PC-9 (cell line): Measurements from ENCODE around the gene PHKG2.

Experiments used
- EZH2 ChIP-seq: fragments of 200-600 bp; sonication (generic); IDR thresholded peaks from 2 replicates; pipeline ENCODE4 v1.8.0; 2017; ENCODE audit warnings: antibody characterized with exemption, low read depth
- TF ChIP-seq, protein P1 (sequence below): fragments of 200-600 bp; sonication (generic); conservative IDR thresholded peaks from 2 replicates; pipeline ENCODE4 v1.6.1; 2017; ENCODE audit warnings: mixed run types, antibody characterized with exemption, mild to moderate bottlenecking, moderate library complexity

DNA sequence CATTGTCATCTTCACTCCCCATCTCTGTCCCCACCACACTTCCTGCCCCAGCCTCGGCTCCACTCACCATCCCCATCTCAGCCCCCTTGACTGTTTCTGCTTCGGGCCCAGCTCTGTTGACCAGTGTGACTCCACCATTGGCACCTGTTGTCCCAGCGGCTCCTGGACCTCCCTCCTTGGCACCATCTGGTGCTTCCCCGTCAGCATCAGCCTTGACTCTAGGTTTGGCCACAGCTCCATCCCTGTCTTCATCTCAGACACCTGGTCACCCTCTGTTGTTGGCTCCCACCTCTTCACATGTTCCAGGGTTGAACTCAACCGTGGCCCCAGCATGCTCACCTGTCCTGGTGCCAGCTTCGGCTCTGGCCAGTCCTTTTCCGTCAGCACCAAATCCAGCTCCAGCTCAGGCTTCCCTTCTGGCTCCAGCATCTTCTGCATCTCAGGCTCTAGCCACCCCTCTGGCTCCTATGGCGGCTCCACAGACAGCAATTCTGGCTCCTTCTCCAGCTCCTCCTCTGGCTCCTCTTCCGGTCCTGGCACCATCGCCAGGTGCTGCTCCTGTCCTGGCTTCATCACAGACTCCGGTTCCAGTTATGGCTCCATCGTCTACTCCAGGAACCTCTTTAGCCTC is 24.4 kb upstream of the PHKG2 start:
- TF ChIP-seq, protein P1, sequence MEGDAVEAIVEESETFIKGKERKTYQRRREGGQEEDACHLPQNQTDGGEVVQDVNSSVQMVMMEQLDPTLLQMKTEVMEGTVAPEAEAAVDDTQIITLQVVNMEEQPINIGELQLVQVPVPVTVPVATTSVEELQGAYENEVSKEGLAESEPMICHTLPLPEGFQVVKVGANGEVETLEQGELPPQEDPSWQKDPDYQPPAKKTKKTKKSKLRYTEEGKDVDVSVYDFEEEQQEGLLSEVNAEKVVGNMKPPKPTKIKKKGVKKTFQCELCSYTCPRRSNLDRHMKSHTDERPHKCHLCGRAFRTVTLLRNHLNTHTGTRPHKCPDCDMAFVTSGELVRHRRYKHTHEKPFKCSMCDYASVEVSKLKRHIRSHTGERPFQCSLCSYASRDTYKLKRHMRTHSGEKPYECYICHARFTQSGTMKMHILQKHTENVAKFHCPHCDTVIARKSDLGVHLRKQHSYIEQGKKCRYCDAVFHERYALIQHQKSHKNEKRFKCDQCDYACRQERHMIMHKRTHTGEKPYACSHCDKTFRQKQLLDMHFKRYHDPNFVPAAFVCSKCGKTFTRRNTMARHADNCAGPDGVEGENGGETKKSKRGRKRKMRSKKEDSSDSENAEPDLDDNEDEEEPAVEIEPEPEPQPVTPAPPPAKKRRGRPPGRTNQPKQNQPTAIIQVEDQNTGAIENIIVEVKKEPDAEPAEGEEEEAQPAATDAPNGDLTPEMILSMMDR: no peak
- no peak for TF ChIP-seq EZH2
